IMR-90 (cell line): ENCODE measurements around the gene CREB5. TPM values are rescaled to one million over a fixed set of nuclear protein-coding genes. Genes with fewer than 3 reads are reported as not detected.

Experiments used
- ATAC-seq: fragments of 200-7000 bp; cut with Tn5 transposase; 2 replicates; pipeline ENCODE4 v1.9.1; 2020; ENCODE audit warnings: low read depth, mild to moderate bottlenecking, moderate library complexity
- BruUV-seq: library from RNA; stranded (reverse); fragments of 400-500 nt; replicated peaks from 2 replicates; lab custom pipeline; 2021; lab: Mats Ljungman, UMichigan
- CTCF ChIA-PET: fragments of 300-600 bp; formaldehyde crosslinking; extraction: SDS; loops from one replicate; lab custom pipeline; 2021; ENCODE audit warnings: antibody characterized with exemption; lab: Yijun Ruan, JAX
- POLR2A ChIA-PET: fragments of 300-600 bp; sonication (Branson Sonifier 250); formaldehyde crosslinking; loops from one replicate; lab custom pipeline; 2022; ENCODE audit warnings: antibody characterized with exemption; ENCODE audit not compliant: unreplicated experiment; lab: Charles Lee
- DNase-seq: peaks from one replicate; pipeline ENCODE4 v3.0.0; 2013
- H2AFZ ChIP-seq: replicated peaks from 2 replicates; pipeline ENCODE3; 2013; ENCODE audit warnings: low read length, mild to moderate bottlenecking; ENCODE audit not compliant: poor library complexity
- H2AK5ac ChIP-seq: 2 replicates; pipeline ENCODE4 v1.6.1; 2013; ENCODE audit warnings: low read depth, low read length, inconsistent platforms
- H2AK9ac ChIP-seq: replicated peaks from 2 replicates; pipeline ENCODE3; 2013; ENCODE audit warnings: mild to moderate bottlenecking, low read depth, low read length, moderate library complexity; ENCODE audit not compliant: poor library complexity
- H2BK120ac ChIP-seq: 2 replicates; pipeline ENCODE4 v1.6.1; 2013; ENCODE audit warnings: low read depth, low read length, inconsistent platforms
- H2BK15ac ChIP-seq: 3 replicates; pipeline ENCODE4 v1.6.1; 2013; ENCODE audit warnings: low read depth, low read length, inconsistent platforms
- H2BK20ac ChIP-seq: 2 replicates; pipeline ENCODE4 v1.6.1; 2013; ENCODE audit warnings: low read depth, mild to moderate bottlenecking, inconsistent platforms, low read length, moderate library complexity
- H2BK5ac ChIP-seq: 2 replicates; pipeline ENCODE4 v1.6.1; 2013; ENCODE audit warnings: mild to moderate bottlenecking, low read depth, low read length, inconsistent platforms; ENCODE audit not compliant: poor library complexity, severe bottlenecking
- H3K14ac ChIP-seq: replicated peaks from 2 replicates; pipeline ENCODE4 v1.6.1; 2013; ENCODE audit warnings: low read depth, low read length, inconsistent platforms
- H3K18ac ChIP-seq: 2 replicates; pipeline ENCODE4 v1.6.1; 2013; ENCODE audit warnings: low read depth, low read length, control low read depth
- H3K23ac ChIP-seq: 2 replicates; pipeline ENCODE4 v1.6.1; 2013; ENCODE audit warnings: low read depth, low read length, inconsistent platforms
- H3K27ac ChIP-seq: 2 replicates; pipeline ENCODE4 v1.5.1; 2013; ENCODE audit warnings: mild to moderate bottlenecking, control low read depth, low read length; ENCODE audit not compliant: insufficient read depth
- H3K27me3 ChIP-seq: 2 replicates; pipeline ENCODE4 v1.6.1; 2013; ENCODE audit warnings: low read length; ENCODE audit not compliant: control insufficient read depth, insufficient read depth
- H3K36me3 ChIP-seq: 2 replicates; pipeline ENCODE4 v1.6.1; 2013; ENCODE audit warnings: low read length, mixed read lengths; ENCODE audit not compliant: control insufficient read depth, insufficient read depth
- H3K4ac ChIP-seq: 2 replicates; pipeline ENCODE4 v1.6.1; 2013; ENCODE audit warnings: low read depth, low read length, inconsistent platforms
- H3K4me1 ChIP-seq: 2 replicates; pipeline ENCODE4 v1.6.1; 2013; ENCODE audit warnings: low read length, mixed read lengths; ENCODE audit not compliant: control insufficient read depth, insufficient read depth
- H3K4me2 ChIP-seq: 2 replicates; pipeline ENCODE4 v1.6.1; 2013; ENCODE audit warnings: low read depth, mild to moderate bottlenecking, control low read depth, low read length, moderate library complexity
- H3K4me3 ChIP-seq: 2 replicates; pipeline ENCODE4 v1.5.1; 2013; ENCODE audit warnings: low read depth, mild to moderate bottlenecking, control low read depth, low read length, moderate library complexity; ENCODE audit not compliant: insufficient read depth
- H3K56ac ChIP-seq: 2 replicates; pipeline ENCODE4 v1.6.1; 2013; ENCODE audit warnings: low read length, inconsistent platforms; ENCODE audit not compliant: insufficient read depth; ENCODE audit errors: extremely low read depth
- H3K79me1 ChIP-seq, 2 experiments: 2 replicates each; pipeline ENCODE4 v1.6.1; 2013; ENCODE audit warnings: low read length in 2 of 2, inconsistent platforms in 1 of 2, low read depth in 1 of 2
- H3K9ac ChIP-seq: 2 replicates; pipeline ENCODE4 v1.6.1; 2013; ENCODE audit warnings: low read depth, low read length, control low read depth
- H3K9me1 ChIP-seq: 2 replicates; pipeline ENCODE4 v1.6.1; 2013; ENCODE audit warnings: low read length, inconsistent platforms; ENCODE audit not compliant: insufficient read depth
- H3K9me3 ChIP-seq: 2 replicates; pipeline ENCODE4 v1.6.1; 2013; ENCODE audit warnings: low read length; ENCODE audit not compliant: control insufficient read depth, insufficient read depth
- H4K20me1 ChIP-seq: 2 replicates; pipeline ENCODE4 v1.6.1; 2013; ENCODE audit warnings: low read length, inconsistent platforms; ENCODE audit not compliant: insufficient read depth
- H4K5ac ChIP-seq: 2 replicates; pipeline ENCODE4 v1.6.1; 2013; ENCODE audit warnings: mild to moderate bottlenecking, low read depth, low read length, control low read depth
- H4K8ac ChIP-seq, 2 experiments: 2 replicates each; pipeline ENCODE4 v1.6.1; 2013; ENCODE audit warnings: low read depth in 2 of 2, low read length in 2 of 2, control low read depth in 1 of 2, inconsistent platforms in 1 of 2
- H4K91ac ChIP-seq: 2 replicates; pipeline ENCODE4 v1.6.1; 2013; ENCODE audit warnings: low read depth, low read length, inconsistent platforms; ENCODE audit not compliant: insufficient read depth
- BHLHE40 ChIP-seq: fragments of 150-350 bp; IDR thresholded peaks from 2 replicates; pipeline ENCODE4 v1.6.1; 2016; ENCODE audit warnings: mild to moderate bottlenecking, low read depth, low read length
- CEBPB ChIP-seq: IDR thresholded peaks from 2 replicates; pipeline ENCODE4 v1.6.1; 2012; ENCODE audit warnings: low read depth, low read length, improper control_type of control experiment
- CHD1 ChIP-seq: IDR thresholded peaks from 2 replicates; pipeline ENCODE4 v1.6.1; 2012; ENCODE audit warnings: low read depth, low read length, improper control_type of control experiment
- CTCF ChIP-seq: conservative IDR thresholded peaks from 2 replicates; pipeline ENCODE4 v1.5.1; 2012; ENCODE audit warnings: mild to moderate bottlenecking, low read depth, low read length, improper control_type of control experiment
- ELK1 ChIP-seq: fragments of 150-350 bp; IDR thresholded peaks from 2 replicates; pipeline ENCODE4 v1.6.1; 2016; ENCODE audit warnings: low read depth, mild to moderate bottlenecking, low read length, moderate library complexity, borderline replicate concordance
- FOS ChIP-seq: fragments of 150-350 bp; IDR thresholded peaks from 2 replicates; pipeline ENCODE4 v1.6.1; 2016; ENCODE audit warnings: low read depth, low read length
- MAFK ChIP-seq: IDR thresholded peaks from 2 replicates; pipeline ENCODE4 v1.6.1; 2012; ENCODE audit warnings: low read depth, low read length, improper control_type of control experiment
- MAZ ChIP-seq: IDR thresholded peaks from 2 replicates; pipeline ENCODE4 v1.6.1; 2012; ENCODE audit warnings: low read depth, mild to moderate bottlenecking, low read length, improper control_type of control experiment, moderate library complexity, borderline replicate concordance
- MXI1 ChIP-seq: IDR thresholded peaks from 2 replicates; pipeline ENCODE4 v1.6.1; 2012; ENCODE audit warnings: low read depth, mild to moderate bottlenecking, low read length, moderate library complexity, borderline replicate concordance
- NFE2L2 ChIP-seq: fragments of 150-350 bp; IDR thresholded peaks from 2 replicates; pipeline ENCODE4 v1.6.1; 2016; ENCODE audit warnings: low read depth, mild to moderate bottlenecking, low read length
- POLR2A ChIP-seq: IDR thresholded peaks from 2 replicates; pipeline ENCODE4 v1.6.1; 2012; ENCODE audit warnings: mild to moderate bottlenecking, low read depth, low read length
- RAD21 ChIP-seq: IDR thresholded peaks from 2 replicates; pipeline ENCODE4 v1.6.1; 2012; ENCODE audit warnings: low read length, improper control_type of control experiment
- RCOR1 ChIP-seq: IDR thresholded peaks from 2 replicates; pipeline ENCODE4 v1.6.1; 2012; ENCODE audit warnings: mild to moderate bottlenecking, low read length, improper control_type of control experiment; ENCODE audit not compliant: insufficient replicate concordance
- RFX5 ChIP-seq: IDR thresholded peaks from 2 replicates; pipeline ENCODE4 v1.8.0; 2012; ENCODE audit warnings: low read depth, mild to moderate bottlenecking, low read length, moderate library complexity
- SMC3 ChIP-seq: fragments of 150-350 bp; IDR thresholded peaks from 2 replicates; pipeline ENCODE4 v1.6.1; 2016; ENCODE audit warnings: low read depth, mild to moderate bottlenecking, antibody characterized with exemption, low read length, moderate library complexity
- WGBS, 2 experiments: methylation state at CpG; one replicate each; pipeline versions ENCODE4 v1.1.5 to v1.1.7; 2013; ENCODE audit warnings: missing lambda C conversion rate in 2 of 2; ENCODE audit not compliant: insufficient read length in 1 of 2; ENCODE audit errors: extremely low coverage in 2 of 2; 5-methylcytosine and 5-hydroxymethylcytosine counted together
- dilution Hi-C: fragments of 300-500 bp; cut with HindIII; formaldehyde crosslinking; loops from one replicate; pipeline ENCODE4 v1.14.3; 2018; ENCODE audit warnings: low sequenced_read_pairs; ENCODE audit not compliant: unreplicated experiment
- in situ Hi-C: fragments of 300-500 bp; cut with MboI; formaldehyde crosslinking; loops from 3 replicates; pipeline ENCODE4 v1.14.3; 2019; ENCODE audit warnings: low sequenced_read_pairs, inconsistent platforms, mixed read lengths
- intact Hi-C: fragments of 100-400 bp; cut with micrococcal nuclease; formaldehyde crosslinking; loops from 2 replicates; pipeline ENCODE4 v1.10.0; 2022
- polyA plus RNA-seq, 3 experiments: library from polyadenylated mRNA; depleted of rRNA; stranded (reverse); fragments of >200 nt; gene quantifications; 2 replicates each; pipeline ENCODE4 v1.2.3, GENCODE V29; 2012; ENCODE audit warnings: low replicate concordance in 1 of 3
- total RNA-seq: library from RNA; depleted of rRNA; stranded (reverse); fragments of >200 nt; gene quantifications from 2 replicates; pipeline ENCODE4 v1.2.3, GENCODE V29; 2012

The CREB5 gene
- total and polyA plus RNA-seq, 2 of the 4 experiments (the other 2 are of a cell fraction) = 7.3 to 13.1 TPM

GRCh38 chr7:28423918-28424514, 11.7 kb downstream of the CREB5 start:
- no peak overlapping the region for H4K91ac ChIP-seq
- H3K36me3 ChIP-seq = no peaks in the 10 kb centered on the region
- 0 out of 4 replicates have a peak, but pooled peaks cover 0 to 3% of the 10 kb centered on the region in 2 experiments for H3K79me1 ChIP-seq
- H3K4me1 ChIP-seq = peaks cover 5% of the 10 kb centered on the region
- dilution Hi-C loops (no loop called here), intact Hi-C loops (no loop called here), in situ Hi-C loops (no loop called here)
- no peaks in the 10 kb centered on the region for H3K9me3 ChIP-seq
- H2AK9ac ChIP-seq = no peak overlapping the region
- ChIA-PET CTCF (no interaction called here), POLR2A (no interaction called here)
- H3K9ac ChIP-seq = no peak overlapping the region
- H4K5ac ChIP-seq = no peak overlapping the region
- H3K9me1 ChIP-seq = no peaks in the 10 kb centered on the region
- H3K4me3 ChIP-seq = no peak overlapping the region
- no peaks in the 10 kb centered on the region for H4K20me1 ChIP-seq
- no peak overlapping the region for H2AK5ac ChIP-seq
- H3K14ac ChIP-seq = no peak overlapping the region
- ATAC-seq (no peak), DNase-seq (no peak)
- H2BK120ac ChIP-seq = no peak overlapping the region
- H3K18ac ChIP-seq = no peak overlapping the region
- H2BK5ac ChIP-seq = no peak overlapping the region
- no peak overlapping the region for H4K8ac ChIP-seq
- no peak overlapping the region for H3K4me2 ChIP-seq
- no peak for TF ChIP-seq ELK1
- no peak for TF ChIP-seq MXI1
- no peak for TF ChIP-seq FOS
- no peak for TF ChIP-seq RCOR1
- TF ChIP-seq RAD21 = no peak
- TF ChIP-seq MAFK = no peak
- no peak for TF ChIP-seq CTCF
- no peak for TF ChIP-seq RFX5
- no peak for TF ChIP-seq SMC3
- TF ChIP-seq CEBPB = no peak
- no peak for TF ChIP-seq MAZ
- no peak for TF ChIP-seq NFE2L2
- TF ChIP-seq BHLHE40 = no peak
- no peak for TF ChIP-seq CHD1
- TF ChIP-seq POLR2A = no peak
- no peaks in the 10 kb centered on the region for H3K27me3 ChIP-seq
- H2AFZ ChIP-seq = no peak overlapping the region
- H3K23ac ChIP-seq = no peak overlapping the region
- no peak overlapping the region for H2BK20ac ChIP-seq
- no peak overlapping the region for H3K27ac ChIP-seq
- H3K4ac ChIP-seq = no peak overlapping the region
- no peak overlapping the region for H2BK15ac ChIP-seq
- BruUV-seq = no TSS peak
- no peak overlapping the region for H3K56ac ChIP-seq
- WGBS, 2 experiments = 83% methylated on average over 1 of the region's 4 CpGs; no CpG with 5 or more reads in 1 of the 2 experiments
